GM12878 (cell line): ENCODE data around the gene TM9SF4. TPM values are rescaled to one million over a fixed set of nuclear protein-coding genes. Genes with fewer than 3 reads are reported as not detected.

Source experiments
- ATAC-seq: fragments of 200-7000 bp; cut with Tn5 transposase; 3 replicates; pipeline ENCODE4 v1.9.1; 2020; ENCODE audit warnings: mild to moderate bottlenecking, moderate library complexity
- BruUV-seq: library from RNA; stranded (reverse); fragments of 400-500 nt; replicated peaks from 2 replicates; lab custom pipeline; 2021; lab: Mats Ljungman, UMichigan
- CTCF ChIA-PET: fragments of 300-600 bp; sonication (Branson Sonifier 250); formaldehyde crosslinking; extraction: SDS; loops from one replicate; lab custom pipeline; 2021; ENCODE audit warnings: inconsistent platforms; lab: Yijun Ruan, JAX
- POLR2A ChIA-PET: fragments of 350-600 bp; formaldehyde crosslinking; extraction: SDS; loops from one replicate; lab custom pipeline; 2021; ENCODE audit warnings: inconsistent platforms; lab: Charles Lee
- RAD21 ChIA-PET: fragments of 300-600 bp; sonication (Branson Sonifier 250); formaldehyde crosslinking; loops from one replicate; lab custom pipeline; 2023; ENCODE audit warnings: antibody characterized with exemption; ENCODE audit not compliant: unreplicated experiment; lab: Charles Lee
- SMC1A ChIA-PET: fragments of 300-600 bp; sonication (Branson Sonifier 250); formaldehyde crosslinking; loops from one replicate; lab custom pipeline; 2023; ENCODE audit not compliant: unreplicated experiment, uncharacterized antibody; lab: Charles Lee
- DNase-seq: peaks from one replicate; pipeline ENCODE4 v3.0.0-alpha.2; 2011; ENCODE audit warnings: low read depth, low spot score
- FAIRE-seq: peaks from 3 replicates; lab custom pipeline; 2011; peaks lifted over from hg19 to GRCh38; lab: Jason Lieb, UNC
- H2AFZ ChIP-seq: 2 replicates; pipeline ENCODE4 v1.6.0; 2011; ENCODE audit warnings: low read depth, low read length, control low read depth; ENCODE audit not compliant: control insufficient read depth
- H3K27ac ChIP-seq: 2 replicates; pipeline ENCODE4 v1.5.1; 2011; ENCODE audit warnings: control low read depth; ENCODE audit not compliant: control insufficient read depth, insufficient read depth
- H3K27me3 ChIP-seq, 2 experiments: replicated peaks in 1 of 2; 2 replicates each; pipeline versions ENCODE4 v1.6.0 to v1.6.1; 2011; ENCODE audit warnings: low read length in 1 of 2; ENCODE audit not compliant: control insufficient read depth in 2 of 2, insufficient read depth in 2 of 2
- H3K36me3 ChIP-seq, 2 experiments: 2 replicates each; pipeline ENCODE4 v1.5.1; 2011; ENCODE audit warnings: low read length in 1 of 2; ENCODE audit not compliant: control insufficient read depth in 2 of 2, insufficient read depth in 2 of 2
- H3K4me1 ChIP-seq: 2 replicates; pipeline ENCODE4 v1.6.1; 2011; ENCODE audit warnings: mild to moderate bottlenecking, low read length, moderate library complexity, mixed read lengths; ENCODE audit not compliant: control insufficient read depth, insufficient read depth
- H3K4me2 ChIP-seq: 2 replicates; pipeline ENCODE4 v1.6.0; 2011; ENCODE audit warnings: control low read depth; ENCODE audit not compliant: control insufficient read depth, insufficient read depth
- H3K4me3 ChIP-seq: fragments of 200-600 bp; sonication (generic); 2 replicates; pipeline ENCODE4 v1.5.1; 2016
- H3K79me2 ChIP-seq: 2 replicates; pipeline ENCODE4 v1.6.0; 2011; ENCODE audit warnings: low read length; ENCODE audit not compliant: control insufficient read depth, insufficient read depth
- H3K9ac ChIP-seq: 2 replicates; pipeline ENCODE4 v1.8.0; 2011; ENCODE audit warnings: low read length, control low read depth, mixed read lengths; ENCODE audit not compliant: control insufficient read depth, insufficient read depth
- H3K9me3 ChIP-seq: replicated peaks from 3 replicates; pipeline ENCODE4 v1.5.1; 2011; ENCODE audit warnings: mild to moderate bottlenecking, low read length; ENCODE audit not compliant: control insufficient read depth, insufficient read depth
- H4K20me1 ChIP-seq: 2 replicates; pipeline ENCODE4 v1.6.0; 2011; ENCODE audit not compliant: control insufficient read depth, insufficient read depth
- CHD1 ChIP-seq: IDR thresholded peaks from 2 replicates; pipeline ENCODE4 v1.6.1; 2012; ENCODE audit warnings: low read depth, low read length, improper control_type of control experiment
- MXI1 ChIP-seq: fragments of 150-350 bp; IDR thresholded peaks from 2 replicates; pipeline ENCODE4 v1.6.1; 2011; ENCODE audit warnings: low read depth, mild to moderate bottlenecking, inconsistent platforms, low read length, improper control_type of control experiment
- RAD51 ChIP-seq: fragments of 450-650 bp; IDR thresholded peaks from 2 replicates; pipeline ENCODE4 v1.6.1; 2016; ENCODE audit warnings: moderate library complexity, mild to moderate bottlenecking, inconsistent platforms
- RB1 ChIP-seq: fragments of 450-650 bp; formaldehyde crosslinking; IDR thresholded peaks from 2 replicates; pipeline ENCODE4 v1.6.1; 2017; ENCODE audit warnings: mild to moderate bottlenecking, borderline replicate concordance
- RUNX3 ChIP-seq: IDR thresholded peaks from 2 replicates; pipeline ENCODE4 v1.6.1; 2012; ENCODE audit warnings: low read length, inconsistent platforms
- SMAD1 ChIP-seq: fragments of 450-650 bp; IDR thresholded peaks from 2 replicates; pipeline ENCODE4 v1.6.1; 2018; ENCODE audit warnings: mild to moderate bottlenecking, low read depth; ENCODE audit not compliant: partially characterized antibody
- TCF7 ChIP-seq: IDR thresholded peaks from 2 replicates; pipeline ENCODE4 v1.6.1; 2014; ENCODE audit warnings: antibody characterized with exemption, borderline replicate concordance
- WGBS: methylation state at CpG from one replicate; pipeline ENCODE4 v1.1.6; 2016; ENCODE audit warnings: low lambda C conversion rate; ENCODE audit not compliant: insufficient replicate concordance, insufficient coverage; ENCODE audit errors: missing lambda C conversion rate; 5-methylcytosine and 5-hydroxymethylcytosine counted together
- in situ Hi-C: fragments of 300-500 bp; cut with MboI; formaldehyde crosslinking; loops from 9 replicates; pipeline ENCODE4 v1.14.3; 2018; ENCODE audit warnings: mixed read lengths
- intact Hi-C: fragments of 100-400 bp; cut with micrococcal nuclease; formaldehyde crosslinking; loops from one replicate; pipeline ENCODE4 v1.14.2; 2022; ENCODE audit not compliant: unreplicated experiment
- polyA plus RNA-seq, 11 experiments: library from polyadenylated mRNA; depleted of rRNA in 4 of 11; unstranded in 6 of 11; stranded (reverse) in 5 of 11; fragments of >200 nt; fragmentation: Nextera tagmentation in 4 of 11; fragmentation: Illumina TruSeq in 1 of 11; extraction: Ambion mirVana in 4 of 11; extraction: Trizol in 1 of 11; gene quantifications; 1 replicate in 1 of 11; 2 replicates in 10 of 11; pipeline versions ENCODE4 v1.2.1 to v1.2.3, GENCODE V29; 2011 to 2016; ENCODE audit warnings: inconsistent platforms in 2 of 11, missing spikeins in 2 of 11, low read depth in 1 of 11
- total RNA-seq, 4 experiments: library from RNA; depleted of rRNA in 3 of 4; stranded (reverse); fragments of >200 nt in 3 of 4; fragmentation: Illumina TruSeq in 1 of 4; extraction: Trizol in 1 of 4; gene quantifications; 2 replicates each; pipeline versions ENCODE4 v1.2.1 to v1.2.3, GENCODE V29; 2013 to 2021
- TF ChIP-seq, protein P1 (sequence below): fragments of 450-650 bp; IDR thresholded peaks from 2 replicates; pipeline ENCODE4 v1.6.1; 2016; ENCODE audit warnings: mild to moderate bottlenecking

The TM9SF4 gene
- total and polyA plus RNA-seq, 10 of the 15 experiments (the other 5 are each of a cell fraction or from before 2014, with no cell fraction given) = 8.5 to 47.8 (median 24.3) TPM

DNA sequence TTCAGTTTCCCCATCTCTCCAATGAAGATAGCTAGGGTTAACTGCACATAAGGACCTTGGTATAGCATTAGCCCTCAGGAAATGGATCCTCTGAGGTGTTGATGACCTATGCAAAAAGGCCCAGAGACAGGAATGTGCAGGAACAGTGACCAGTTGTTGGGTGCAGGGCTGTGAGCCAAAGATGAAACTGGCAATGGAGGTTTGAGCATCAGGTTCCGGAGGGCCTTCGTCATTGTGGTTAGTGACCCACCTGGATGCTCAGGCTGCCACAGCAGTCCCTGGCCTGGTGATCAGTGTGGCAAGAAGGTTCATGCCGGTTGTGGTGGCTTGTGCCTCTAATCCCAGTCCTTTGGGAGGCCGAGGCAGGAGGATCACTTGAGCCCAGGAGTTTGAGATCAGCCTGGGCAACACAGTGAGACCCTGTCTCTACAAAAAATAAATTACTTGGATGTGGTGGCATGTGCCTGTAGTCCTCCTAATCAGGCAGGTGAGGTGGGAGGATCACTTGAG is 43.7 kb downstream of the TM9SF4 start:
- H3K36me3 ChIP-seq = peaks cover 17 to 21% of the 10 kb centered on the region in 2 experiments
- H3K27ac ChIP-seq = no peak overlapping the region
- H3K4me2 ChIP-seq = no peak overlapping the region
- POLR2A ChIA-PET = no interaction called here
- peaks cover 10% of the 10 kb centered on the region for H3K4me1 ChIP-seq
- H3K4me3 ChIP-seq = no peak overlapping the region
- no peak overlapping the region for H2AFZ ChIP-seq
- TF ChIP-seq TCF7 = no peak
- TF ChIP-seq MXI1 = no peak
- no peak for TF ChIP-seq SMAD1
- TF ChIP-seq RAD51 = no peak
- TF ChIP-seq, protein P1, sequence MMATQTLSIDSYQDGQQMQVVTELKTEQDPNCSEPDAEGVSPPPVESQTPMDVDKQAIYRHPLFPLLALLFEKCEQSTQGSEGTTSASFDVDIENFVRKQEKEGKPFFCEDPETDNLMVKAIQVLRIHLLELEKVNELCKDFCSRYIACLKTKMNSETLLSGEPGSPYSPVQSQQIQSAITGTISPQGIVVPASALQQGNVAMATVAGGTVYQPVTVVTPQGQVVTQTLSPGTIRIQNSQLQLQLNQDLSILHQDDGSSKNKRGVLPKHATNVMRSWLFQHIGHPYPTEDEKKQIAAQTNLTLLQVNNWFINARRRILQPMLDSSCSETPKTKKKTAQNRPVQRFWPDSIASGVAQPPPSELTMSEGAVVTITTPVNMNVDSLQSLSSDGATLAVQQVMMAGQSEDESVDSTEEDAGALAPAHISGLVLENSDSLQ = no peak
- no peak for TF ChIP-seq RB1
- no peak for TF ChIP-seq CHD1
- no peak for TF ChIP-seq RUNX3
- CTCF ChIA-PET = no interaction called here
- no peaks in the 10 kb centered on the region for H3K9me3 ChIP-seq
- WGBS = 91% methylated on average over 4 of the region's 4 CpGs
- no peaks in the 10 kb centered on the region for H4K20me1 ChIP-seq
- no TSS peak for BruUV-seq
- FAIRE-seq = no peak
- no peaks in the 10 kb centered on the region for H3K79me2 ChIP-seq
- no peak for DNase-seq
- RAD21 ChIA-PET = no interaction called here
- no peaks in the 10 kb centered on the region for H3K27me3 ChIP-seq
- H3K9ac ChIP-seq = no peak overlapping the region
- in situ Hi-C loops = no loop called here
- intact Hi-C loops = no loop called here
- ATAC-seq = no peak
- SMC1A ChIA-PET = interaction anchor here (1.4 kb wide), 1 partner anchor 44 kb away, joined by 3 read pairs; the partner anchor contains the start of gene TM9SF4
